GM15510 (cell line): ENCODE results near the gene FILIP1L.

Experiments
- POLR2A ChIP-seq: IDR thresholded peaks from 3 replicates; pipeline ENCODE4 v1.6.1; 2011; ENCODE audit warnings: borderline replicate concordance; ENCODE audit not compliant: insufficient read length; ENCODE audit errors: extremely low read depth

Gene FILIP1L

GRCh38 chr3:99941211-99941610 is 173.1 kb downstream of the FILIP1L start:
- no peak for TF ChIP-seq POLR2A

- TF ChIP-seq POLR2A: no peak
Measured at GRCh38 chr3:99940350-99940749, 174.0 kb downstream of the FILIP1L start.

GRCh38 chr3:99939876-99940275 is 174.4 kb downstream of the FILIP1L start:
- TF ChIP-seq POLR2A: no peak

GRCh38 chr3:99938270-99938911 is 175.9 kb downstream of the FILIP1L start:
- TF ChIP-seq POLR2A: no peak

- no peak for TF ChIP-seq POLR2A
Measured at GRCh38 chr3:99934975-99935797, 179.1 kb downstream of the FILIP1L start.

- TF ChIP-seq POLR2A: no peak
Measured at GRCh38 chr3:99933971-99934750, 180.1 kb downstream of the FILIP1L start.

- TF ChIP-seq POLR2A: no peak
Measured at GRCh38 chr3:99931059-99931458, 183.2 kb downstream of the FILIP1L start.

- TF ChIP-seq POLR2A: no peak
Measured at GRCh38 chr3:99929745-99930139, 184.6 kb downstream of the FILIP1L start.

GRCh38 chr3:99928771-99929744 is 185.2 kb downstream of the FILIP1L start:
- no peak for TF ChIP-seq POLR2A

- no peak for TF ChIP-seq POLR2A
Measured at GRCh38 chr3:99927671-99928457, 186.4 kb downstream of the FILIP1L start.

GRCh38 chr3:99925584-99926230 is 188.6 kb downstream of the FILIP1L start:
- TF ChIP-seq POLR2A: no peak

GRCh38 chr3:99923873-99924272 is 190.4 kb downstream of the FILIP1L start:
- TF ChIP-seq POLR2A: no peak

- TF ChIP-seq POLR2A: no peak
Measured at GRCh38 chr3:99921986-99922385, 192.3 kb downstream of the FILIP1L start.
